GM12892 (cell line): Measurements from ENCODE around the gene HYOU1.

Experiments used
- POLR2A ChIP-seq: IDR thresholded peaks from 2 replicates; pipeline ENCODE4 v1.6.1; 2011; ENCODE audit warnings: low read depth, low read length, control low read depth
- POLR2AphosphoS5 ChIP-seq: IDR thresholded peaks from 2 replicates; pipeline ENCODE4 v1.6.1; 2011; ENCODE audit warnings: low read depth, low read length, control low read depth
- TAF1 ChIP-seq: IDR thresholded peaks from 2 replicates; pipeline ENCODE4 v1.6.1; 2011; ENCODE audit warnings: low read depth, mild to moderate bottlenecking, control low read depth, low read length, borderline replicate concordance

DNA sequence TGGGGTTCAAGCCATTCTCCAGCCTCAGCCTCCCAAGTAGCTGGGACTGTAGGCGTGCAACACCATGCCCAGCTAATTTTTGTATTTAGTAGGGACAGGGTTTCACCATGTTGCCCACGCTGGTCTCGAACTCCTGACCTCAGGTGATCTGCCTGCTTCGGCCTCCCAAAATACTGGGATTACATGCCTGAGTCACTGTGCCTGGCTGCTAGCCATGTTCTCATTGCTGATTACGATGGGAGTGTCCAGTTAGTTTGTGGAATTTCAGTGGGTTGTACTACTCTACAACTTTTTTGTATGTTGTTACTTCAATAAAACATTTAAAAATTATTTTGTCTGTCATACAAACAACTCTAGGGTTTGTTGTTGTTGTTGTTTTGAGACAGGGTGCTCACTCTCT is 5.8 kb upstream of the HYOU1 start:
- TF ChIP-seq POLR2A (no peak), POLR2AphosphoS5 (no peak), TAF1 (no peak)
